GM23338 (cell line): ENCODE results near the gene PTPRZ1. TPM values are rescaled to one million over a fixed set of nuclear protein-coding genes. Genes with fewer than 3 reads are reported as not detected.

Experiments used
- ATAC-seq: fragments of 200-7000 bp; cut with Tn5 transposase; 3 replicates; pipeline ENCODE4 v1.9.1; 2020
- DNase-seq: peaks from one replicate; pipeline ENCODE4 v3.0.0-alpha.2; 2015; ENCODE audit warnings: low spot score
- H2AFZ ChIP-seq: fragments of 200-600 bp; sonication (generic); 2 replicates; pipeline ENCODE4 v1.8.0; 2016; ENCODE audit warnings: antibody characterized with exemption, mild to moderate bottlenecking, moderate library complexity
- H3F3A ChIP-seq: fragments of 200-600 bp; sonication (generic); replicated peaks from 2 replicates; pipeline ENCODE4 v1.8.0; 2017; ENCODE audit warnings: antibody characterized with exemption, mixed run types, low read depth
- H3K27ac ChIP-seq: fragments of 200-600 bp; sonication (generic); 2 replicates; pipeline ENCODE4 v1.6.1; 2016; ENCODE audit warnings: low read depth
- H3K27me3 ChIP-seq: fragments of 200-600 bp; sonication (generic); 2 replicates; pipeline ENCODE4 v1.8.0; 2016; ENCODE audit warnings: mild to moderate bottlenecking, mixed run types, moderate library complexity; ENCODE audit not compliant: insufficient read depth
- H3K36me3 ChIP-seq: fragments of 200-600 bp; sonication (generic); 2 replicates; pipeline ENCODE4 v1.8.0; 2016; ENCODE audit warnings: mild to moderate bottlenecking; ENCODE audit not compliant: insufficient read depth
- H3K4me1 ChIP-seq: fragments of 200-600 bp; sonication (generic); 2 replicates; pipeline ENCODE4 v1.8.0; 2016; ENCODE audit warnings: mild to moderate bottlenecking, moderate library complexity; ENCODE audit not compliant: insufficient read depth
- H3K4me2 ChIP-seq: fragments of 200-600 bp; sonication (generic); 2 replicates; pipeline ENCODE4 v1.7.1; 2017; ENCODE audit warnings: mixed run types
- H3K4me3 ChIP-seq: fragments of 200-600 bp; sonication (generic); 2 replicates; pipeline ENCODE4 v1.6.1; 2016; ENCODE audit warnings: mixed run types
- H3K79me2 ChIP-seq: fragments of 200-600 bp; sonication (generic); replicated peaks from 2 replicates; pipeline ENCODE4 v1.8.0; 2017; ENCODE audit warnings: mild to moderate bottlenecking; ENCODE audit not compliant: insufficient read depth
- H3K9me2 ChIP-seq: fragments of 200-600 bp; sonication (generic); 2 replicates; pipeline ENCODE4 v1.8.0; 2017; ENCODE audit not compliant: insufficient read depth
- H4K20me1 ChIP-seq: fragments of 200-600 bp; sonication (generic); replicated peaks from 2 replicates; pipeline ENCODE4 v1.8.0; 2017; ENCODE audit warnings: mild to moderate bottlenecking; ENCODE audit not compliant: insufficient read depth
- H3K27ac Mint-ChIP-seq: 2 replicates; pipeline ENCODE4 v1.8.0; 2020; ENCODE audit warnings: inconsistent platforms, mild to moderate bottlenecking, moderate library complexity, mixed read lengths
- H3K27me3 Mint-ChIP-seq: 3 replicates; pipeline ENCODE4 v1.8.0; 2022; ENCODE audit warnings: low read depth, mild to moderate bottlenecking, moderate library complexity, mixed read lengths, inconsistent platforms; ENCODE audit not compliant: insufficient read depth, poor library complexity
- H3K36me3 Mint-ChIP-seq: 3 replicates; pipeline ENCODE4 v1.8.0; 2021; ENCODE audit warnings: low read depth, mild to moderate bottlenecking, inconsistent platforms, moderate library complexity, mixed read lengths
- H3K4me1 Mint-ChIP-seq: 3 replicates; pipeline ENCODE4 v1.8.0; 2020; ENCODE audit warnings: mild to moderate bottlenecking, inconsistent platforms, mixed read lengths
- H3K4me3 Mint-ChIP-seq: 3 replicates; pipeline ENCODE4 v1.8.0; 2021; ENCODE audit warnings: moderate library complexity, mild to moderate bottlenecking, inconsistent platforms, mixed read lengths
- H3K9me3 Mint-ChIP-seq: 3 replicates; pipeline ENCODE4 v1.8.0; 2020; ENCODE audit warnings: moderate library complexity, mild to moderate bottlenecking, inconsistent platforms, mixed read lengths
- CREB1 ChIP-seq: fragments of 250-450 bp; sonication (Bioruptor Pico); IDR thresholded peaks from 2 replicates; pipeline ENCODE4 v1.5.0; 2020; ENCODE audit warnings: low read depth, mild to moderate bottlenecking, moderate library complexity
- CTCF ChIP-seq, 2 experiments: fragments of 200-600 bp in 1 of 2; sonication (generic) in 1 of 2; conservative IDR thresholded peaks; 2 replicates each; pipeline versions ENCODE4 v1.5.1 to v1.6.1; 2016 to 2017; ENCODE audit warnings: antibody characterized with exemption in 2 of 2, low read depth in 2 of 2, mild to moderate bottlenecking in 2 of 2, moderate library complexity in 1 of 2
- ETS1 ChIP-seq: IDR thresholded peaks from 2 replicates; pipeline ENCODE4 v1.6.1; 2016; ENCODE audit warnings: antibody characterized with exemption
- EZH2 ChIP-seq: fragments of 200-600 bp; sonication (generic); IDR thresholded peaks from one replicate; pipeline ENCODE4 v1.8.0; 2017; ENCODE audit warnings: antibody characterized with exemption, mild to moderate bottlenecking, low read depth; ENCODE audit not compliant: unreplicated experiment
- EZH2phosphoT487 ChIP-seq: fragments of 200-600 bp; sonication (generic); IDR thresholded peaks from one replicate; pipeline ENCODE4 v1.8.1; 2018; ENCODE audit warnings: antibody characterized with exemption; ENCODE audit not compliant: unreplicated experiment
- JUNB ChIP-seq: IDR thresholded peaks from one replicate; pipeline ENCODE4 v1.6.1; 2016; ENCODE audit warnings: antibody characterized with exemption; ENCODE audit not compliant: unreplicated experiment
- NANOG ChIP-seq: IDR thresholded peaks from 2 replicates; pipeline ENCODE4 v1.6.1; 2016; ENCODE audit warnings: antibody characterized with exemption, borderline replicate concordance
- POLR2AphosphoS5 ChIP-seq: IDR thresholded peaks from 2 replicates; pipeline ENCODE4 v1.6.1; 2016; ENCODE audit warnings: antibody characterized with exemption, low read depth
- REST ChIP-seq: IDR thresholded peaks from one replicate; pipeline ENCODE4 v1.6.1; 2018; ENCODE audit warnings: antibody characterized with exemption; ENCODE audit not compliant: unreplicated experiment
- STAT1 ChIP-seq: IDR thresholded peaks from one replicate; pipeline ENCODE4 v1.6.1; 2016; ENCODE audit warnings: antibody characterized with exemption; ENCODE audit not compliant: unreplicated experiment
- ZNF114 ChIP-seq: fragments of 250-450 bp; sonication (Bioruptor Pico); IDR thresholded peaks from 2 replicates; pipeline ENCODE4 v1.5.0; 2020; ENCODE audit warnings: mild to moderate bottlenecking, moderate library complexity
- ZNF331 ChIP-seq: fragments of 250-450 bp; sonication (Bioruptor Pico); IDR thresholded peaks from 2 replicates; pipeline ENCODE4 v1.5.0; 2020; ENCODE audit warnings: low read depth, mild to moderate bottlenecking, moderate library complexity
- ZNF462 ChIP-seq: fragments of 250-450 bp; sonication (Bioruptor Pico); IDR thresholded peaks from 2 replicates; pipeline ENCODE4 v1.5.0; 2020; ENCODE audit warnings: mild to moderate bottlenecking, moderate library complexity
- polyA plus RNA-seq: library from polyadenylated mRNA; unstranded; fragments of >200 nt; fragmentation: Nextera tagmentation; extraction: Ambion mirVana; gene quantifications from 2 replicates; pipeline ENCODE4 v1.2.1, GENCODE V29; 2016
- total RNA-seq: library from RNA; depleted of rRNA; stranded (reverse); fragments of >200 nt; shearing (Covaris generic); gene quantifications from 2 replicates; pipeline ENCODE4 v1.2.3, GENCODE V29; 2014

PTPRZ1 gene
- total and polyA plus RNA-seq, 2 experiments from 2014 or later: 160 to 230 TPM

- TF ChIP-seq NANOG (no peak), POLR2AphosphoS5 (no peak), ZNF462 (no peak), ZNF114 (CRISPR knock-in tag) (no peak), STAT1 (no peak), EZH2phosphoT487 (no peak), CREB1 (CRISPR knock-in tag) (no peak), ETS1 (no peak), CTCF (conservative IDR thresholded peaks at IDR 0.05; ENCODE audit: low read depth in 2 of 2) (no peak), EZH2 (no peak), ZNF331 (CRISPR knock-in tag) (no peak), JUNB (no peak), REST (no peak)
- ATAC-seq: no peak
- H3K27me3 ChIP-seq: no peaks in the 10 kb centered on the region
- peaks cover 39% of the 10 kb centered on the region; the same call in 1 of the 2 replicates for H3F3A ChIP-seq
- H3K36me3 ChIP-seq: peaks cover 81% of the 10 kb centered on the region
- peaks cover 17% of the 10 kb centered on the region for H3K27me3 Mint-ChIP-seq
- no peak overlapping the region for H3K27ac Mint-ChIP-seq
- peaks cover 93% of the 10 kb centered on the region for H3K36me3 Mint-ChIP-seq
- no peaks in the 10 kb centered on the region for H3K9me2 ChIP-seq
- H3K79me2 ChIP-seq: peaks cover 71% of the 10 kb centered on the region
- H3K27ac ChIP-seq: no peak overlapping the region
- H4K20me1 ChIP-seq: peaks cover 38% of the 10 kb centered on the region
- peaks cover 19% of the 10 kb centered on the region for H3K4me1 ChIP-seq
- no peaks in the 10 kb centered on the region for H3K9me3 Mint-ChIP-seq
- no peak overlapping the region for H3K4me3 Mint-ChIP-seq
- DNase-seq: no peak
- H3K4me3 ChIP-seq: no peak overlapping the region
- H2AFZ ChIP-seq: no peak overlapping the region
- H3K4me2 ChIP-seq: no peak overlapping the region
- peaks cover 21% of the 10 kb centered on the region for H3K4me1 Mint-ChIP-seq
Measured at GRCh38 chr7:122095642-122096041, 222.7 kb downstream of the PTPRZ1 start.
